ENCODE results near the gene EEIG1. TPM values are rescaled to one million over a fixed set of nuclear protein-coding genes. Genes with fewer than 3 reads are reported as not detected.

EEIG1 gene
- total RNA-seq, 1 donor from 2014 or later: 8.9 TPM

DNA sequence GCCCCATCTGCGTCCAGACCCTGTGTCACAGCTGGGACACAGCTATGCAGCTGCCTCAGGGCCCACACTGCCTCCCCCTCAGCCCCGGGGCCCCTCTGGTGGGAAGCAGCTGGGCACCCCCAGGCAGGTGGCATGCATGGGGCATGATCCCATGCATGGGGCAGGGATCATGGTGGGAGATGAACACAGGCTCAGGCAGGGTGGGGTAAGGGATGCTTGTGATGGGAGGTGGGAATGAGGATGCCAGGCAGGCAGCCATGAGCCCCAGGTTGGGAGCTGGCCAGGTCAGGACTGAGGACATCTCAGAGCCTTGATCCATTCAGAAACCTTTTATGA is 19.7 kb downstream of the EEIG1 start:
- Histone ChIP-seq H3K27me3 (ENCODE audit: control insufficient read depth in 3 of 3, insufficient read depth in 3 of 3, low read length in 3 of 3) (no peaks in the 10 kb centered on the region), H3K4me3 (ENCODE audit: low read length in 3 of 3) (no peak overlapping the region), H3K4me1 (ENCODE audit: control insufficient read depth in 3 of 3, insufficient read depth in 3 of 3, low read length in 3 of 3) (peaks cover 29 to 47% (median 29%) of the 10 kb centered on the region in 3 donors), H3K27ac (ENCODE audit: low read depth, low read length) (no peak overlapping the region), H3K36me3 (ENCODE audit: control insufficient read depth in 3 of 3, insufficient read depth in 3 of 3, low read length in 3 of 3) (no peaks in the 10 kb centered on the region), H3K9me3 (ENCODE audit: control insufficient read depth in 3 of 3, low read length in 3 of 3) (no peaks in the 10 kb centered on the region), H3K9ac (ENCODE audit: low read depth in 1 of 3, low read length in 3 of 3) (peak overlapping the region in 1 of 3 donors; percentile 43)

DNA sequence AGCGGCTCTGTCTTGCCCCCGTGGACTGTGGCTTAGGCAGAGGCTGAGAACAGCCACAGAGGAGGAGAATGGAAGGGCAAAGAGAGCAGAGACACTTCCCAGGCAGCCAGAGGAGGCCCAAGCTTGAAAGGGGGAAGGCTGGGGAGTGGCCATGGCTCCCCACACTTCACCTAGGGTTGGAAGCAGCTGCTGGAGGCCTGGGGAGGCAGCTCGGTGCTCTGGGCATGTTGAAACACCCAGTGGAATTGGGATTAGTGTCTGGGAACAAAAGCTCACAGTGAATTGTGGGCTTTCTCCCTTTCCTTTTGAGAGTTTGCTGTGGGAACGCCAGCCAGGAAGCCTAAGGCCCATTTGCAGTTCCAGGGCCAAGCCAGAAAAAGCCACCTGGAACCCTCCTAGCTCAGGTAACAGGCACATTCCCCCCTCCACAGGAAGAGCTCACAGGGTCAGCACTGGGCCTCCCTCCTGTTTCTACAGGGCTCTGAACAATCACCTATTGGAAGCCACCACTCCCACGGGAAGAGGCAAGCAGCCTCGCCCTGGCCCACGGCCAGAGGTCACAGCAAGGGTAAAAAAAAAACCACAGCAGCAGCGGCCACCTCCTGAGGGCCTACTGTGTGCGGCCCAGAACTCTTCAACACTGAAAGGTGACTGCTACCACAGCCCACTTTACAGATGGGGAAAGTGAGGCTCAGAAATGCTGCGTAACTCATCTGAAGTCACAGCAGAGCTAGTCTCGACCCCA is 20.2 kb downstream of the EEIG1 start:
- no peaks in the 10 kb centered on the region for H3K36me3 ChIP-seq (ENCODE audit: control insufficient read depth in 3 of 3, insufficient read depth in 3 of 3, low read length in 3 of 3)
- peak overlapping the region; percentile 44 for H3K27ac ChIP-seq (ENCODE audit: low read depth, low read length)
- H3K4me3 ChIP-seq (ENCODE audit: low read length in 3 of 3): no peak overlapping the region
- no peaks in the 10 kb centered on the region for H3K9me3 ChIP-seq (ENCODE audit: control insufficient read depth in 3 of 3, low read length in 3 of 3)
- peaks cover 28 to 47% (median 28%) of the 10 kb centered on the region in 3 donors for H3K4me1 ChIP-seq (ENCODE audit: control insufficient read depth in 3 of 3, insufficient read depth in 3 of 3, low read length in 3 of 3)
- H3K27me3 ChIP-seq (ENCODE audit: control insufficient read depth in 3 of 3, insufficient read depth in 3 of 3, low read length in 3 of 3): no peaks in the 10 kb centered on the region
- H3K9ac ChIP-seq (ENCODE audit: low read depth in 1 of 3, low read length in 3 of 3): peak overlapping the region in 1 of 3 donors; percentile 43

DNA sequence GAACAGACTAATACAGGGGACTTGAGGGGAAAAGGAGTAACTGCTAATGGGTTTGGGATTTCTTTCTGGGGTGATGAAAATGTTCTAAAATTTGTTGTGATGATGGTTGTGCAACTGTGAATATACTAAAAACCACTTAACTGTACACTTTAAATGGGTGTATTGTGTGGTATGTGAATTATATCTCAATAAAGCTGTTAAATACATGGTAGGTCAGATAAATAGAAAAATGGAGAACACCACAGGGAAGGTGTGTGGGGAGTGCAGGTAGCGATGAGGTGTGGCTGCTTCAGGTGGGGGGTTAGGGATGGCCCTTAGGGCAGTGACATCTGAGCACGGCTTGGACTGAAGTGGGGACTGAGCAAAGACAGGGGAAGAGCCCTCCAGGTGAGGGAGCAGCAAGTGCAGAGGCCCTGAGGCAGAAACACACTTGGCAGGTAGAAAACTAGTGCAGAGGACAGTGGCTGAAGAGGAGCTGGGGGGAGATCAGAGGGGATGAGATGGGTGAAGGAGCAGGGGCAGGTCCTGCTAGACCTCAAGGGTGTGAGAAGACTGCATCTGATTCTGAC is 20.9 kb downstream of the EEIG1 start:
- H3K27me3 ChIP-seq (ENCODE audit: control insufficient read depth in 3 of 3, insufficient read depth in 3 of 3, low read length in 3 of 3): no peaks in the 10 kb centered on the region
- peak overlapping the region in 1 of 3 donors; percentile 21 for H3K9ac ChIP-seq (ENCODE audit: low read depth in 1 of 3, low read length in 3 of 3)
- no peaks in the 10 kb centered on the region for H3K36me3 ChIP-seq (ENCODE audit: control insufficient read depth in 3 of 3, insufficient read depth in 3 of 3, low read length in 3 of 3)
- peaks cover 28 to 46% (median 28%) of the 10 kb centered on the region in 3 donors for H3K4me1 ChIP-seq (ENCODE audit: control insufficient read depth in 3 of 3, insufficient read depth in 3 of 3, low read length in 3 of 3)
- no peak overlapping the region for H3K4me3 ChIP-seq (ENCODE audit: low read length in 3 of 3)
- H3K27ac ChIP-seq (ENCODE audit: low read depth, low read length): peak overlapping the region; percentile 44
- H3K9me3 ChIP-seq (ENCODE audit: control insufficient read depth in 3 of 3, low read length in 3 of 3): no peaks in the 10 kb centered on the region

DNA sequence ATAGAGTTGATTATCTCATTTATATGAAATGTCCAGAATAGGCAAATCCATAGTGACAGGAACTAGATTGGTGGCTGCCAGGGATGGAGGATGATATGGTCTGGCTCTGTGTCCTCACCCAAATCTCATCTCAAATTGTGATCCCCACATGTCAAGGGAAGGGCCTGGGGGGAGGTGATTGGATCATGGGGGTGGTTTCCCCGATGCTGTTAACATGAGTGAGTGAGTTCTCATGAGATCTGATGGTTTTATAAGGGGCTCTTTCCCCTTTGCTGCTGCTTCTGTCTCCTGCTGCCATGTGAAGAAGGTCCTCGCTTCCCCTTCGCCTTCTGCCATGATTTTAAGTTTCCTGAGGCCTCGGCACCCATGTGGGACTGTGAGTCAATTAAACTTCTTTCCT is 21.4 kb downstream of the EEIG1 start:
- Histone ChIP-seq H3K4me1 (ENCODE audit: control insufficient read depth in 3 of 3, insufficient read depth in 3 of 3, low read length in 3 of 3) (peaks cover 34 to 49% (median 34%) of the 10 kb centered on the region in 3 donors), H3K27ac (ENCODE audit: low read depth, low read length) (no peak overlapping the region), H3K27me3 (ENCODE audit: control insufficient read depth in 3 of 3, insufficient read depth in 3 of 3, low read length in 3 of 3) (no peaks in the 10 kb centered on the region), H3K36me3 (ENCODE audit: control insufficient read depth in 3 of 3, insufficient read depth in 3 of 3, low read length in 3 of 3) (no peaks in the 10 kb centered on the region), H3K9me3 (ENCODE audit: control insufficient read depth in 3 of 3, low read length in 3 of 3) (no peaks in the 10 kb centered on the region), H3K9ac (ENCODE audit: low read depth in 1 of 3, low read length in 3 of 3) (no peak overlapping the region), H3K4me3 (ENCODE audit: low read length in 3 of 3) (no peak overlapping the region)

DNA sequence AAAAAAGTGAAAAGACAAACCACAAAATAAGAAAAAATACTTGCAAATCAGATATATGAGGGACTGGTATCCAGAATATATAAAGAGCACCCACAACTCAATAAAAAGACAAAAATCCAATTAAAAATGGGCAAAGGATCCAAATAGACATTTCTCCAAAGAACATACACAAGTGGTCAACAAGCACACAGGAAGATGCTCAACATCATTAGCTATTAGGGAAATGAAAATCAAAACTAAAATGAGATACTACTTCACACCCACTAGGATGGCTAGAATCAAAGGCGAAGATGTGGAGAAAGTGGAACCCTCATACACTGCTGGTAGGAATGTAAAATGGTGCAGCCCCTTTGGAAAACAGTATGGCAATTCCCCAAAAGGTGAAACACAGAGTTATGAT is 22.1 kb downstream of the EEIG1 start:
- Histone ChIP-seq H3K27ac (ENCODE audit: low read depth, low read length) (no peak overlapping the region), H3K9me3 (ENCODE audit: control insufficient read depth in 3 of 3, low read length in 3 of 3) (no peaks in the 10 kb centered on the region), H3K4me3 (ENCODE audit: low read length in 3 of 3) (no peak overlapping the region), H3K4me1 (ENCODE audit: control insufficient read depth in 3 of 3, insufficient read depth in 3 of 3, low read length in 3 of 3) (peaks cover 32 to 49% (median 40%) of the 10 kb centered on the region in 3 donors), H3K36me3 (ENCODE audit: control insufficient read depth in 3 of 3, insufficient read depth in 3 of 3, low read length in 3 of 3) (no peaks in the 10 kb centered on the region), H3K9ac (ENCODE audit: low read depth in 1 of 3, low read length in 3 of 3) (no peak overlapping the region), H3K27me3 (ENCODE audit: control insufficient read depth in 3 of 3, insufficient read depth in 3 of 3, low read length in 3 of 3) (no peaks in the 10 kb centered on the region)

DNA sequence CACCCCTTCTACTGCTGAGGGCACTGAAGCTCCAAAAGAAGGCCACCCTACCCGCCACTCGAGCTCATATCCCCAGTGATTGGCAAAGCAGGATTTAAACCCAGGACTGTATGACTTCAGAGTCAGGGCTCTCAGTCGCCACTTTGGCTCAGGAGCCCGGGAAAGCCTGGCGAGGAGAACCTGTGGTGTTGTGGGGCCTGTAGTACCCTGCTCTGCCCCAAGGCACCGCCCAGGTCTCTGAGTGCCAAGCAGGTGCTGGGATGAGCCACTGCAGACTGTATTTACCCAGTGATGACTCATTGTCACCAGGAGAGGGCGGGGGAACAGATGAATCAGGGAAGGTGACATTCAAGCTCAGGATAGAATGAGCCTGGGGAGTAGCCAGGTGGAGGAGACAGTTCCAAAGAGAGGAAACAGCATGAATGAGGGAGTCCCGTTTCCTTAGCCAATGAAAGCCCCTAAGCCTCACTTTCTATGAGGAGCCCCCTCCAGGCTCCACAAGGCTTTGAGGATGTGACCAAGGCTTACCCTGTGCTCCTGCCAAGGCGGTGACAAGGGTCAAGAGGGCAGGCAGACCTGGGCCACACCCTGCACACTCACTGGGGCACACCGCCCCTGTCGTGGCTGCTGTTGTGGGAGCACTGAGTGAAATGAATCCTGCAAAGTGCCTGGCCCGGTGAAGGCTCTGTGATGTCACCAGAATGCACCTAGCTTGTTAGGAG is 25.3 kb downstream of the EEIG1 start:
- H3K4me1 ChIP-seq (ENCODE audit: control insufficient read depth in 3 of 3, insufficient read depth in 3 of 3, low read length in 3 of 3): peaks cover 31 to 46% (median 35%) of the 10 kb centered on the region in 3 donors

DNA sequence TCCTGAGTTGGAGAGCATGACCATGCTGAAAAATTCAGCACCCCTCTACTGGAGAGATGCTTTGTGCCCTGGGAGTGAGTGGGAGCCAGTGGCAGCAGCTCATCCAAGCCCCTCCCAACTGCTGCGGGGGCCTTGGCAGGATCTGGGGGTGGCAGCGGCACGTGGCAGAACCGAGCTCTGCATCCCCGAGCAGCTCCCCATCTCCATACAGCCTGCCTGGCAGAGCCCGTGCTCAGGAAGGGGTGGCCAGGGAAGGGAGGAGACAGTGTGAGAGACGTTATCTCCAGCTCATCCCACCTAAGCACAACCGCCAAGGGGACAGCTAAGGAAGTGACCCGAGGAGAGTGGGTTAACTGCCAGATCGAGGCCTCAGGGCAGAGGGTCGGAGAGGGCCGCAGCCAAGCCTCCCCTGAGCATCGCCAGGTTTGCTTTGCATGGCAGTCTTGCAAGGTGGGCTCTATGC is 25.9 kb downstream of the EEIG1 start:
- Histone ChIP-seq H3K4me3 (ENCODE audit: low read length in 3 of 3) (peak overlapping the region in 2 of 3 donors; percentile 41 to 56), H3K27me3 (ENCODE audit: control insufficient read depth in 3 of 3, insufficient read depth in 3 of 3, low read length in 3 of 3) (no peaks in the 10 kb centered on the region), H3K4me1 (ENCODE audit: control insufficient read depth in 3 of 3, insufficient read depth in 3 of 3, low read length in 3 of 3) (peaks cover 29 to 46% (median 37%) of the 10 kb centered on the region in 3 donors), H3K36me3 (ENCODE audit: control insufficient read depth in 3 of 3, insufficient read depth in 3 of 3, low read length in 3 of 3) (no peaks in the 10 kb centered on the region), H3K27ac (ENCODE audit: low read depth, low read length) (peak overlapping the region; percentile 89), H3K9ac (ENCODE audit: low read depth in 1 of 3, low read length in 3 of 3) (peak overlapping the region; percentile 12 to 82 (median 57)), H3K9me3 (ENCODE audit: control insufficient read depth in 3 of 3, low read length in 3 of 3) (no peaks in the 10 kb centered on the region)

More for the DNA sequence above, 25.3 kb downstream of the EEIG1 start:
- Histone ChIP-seq H3K27me3 (ENCODE audit: control insufficient read depth in 3 of 3, insufficient read depth in 3 of 3, low read length in 3 of 3) (no peaks in the 10 kb centered on the region), H3K36me3 (ENCODE audit: control insufficient read depth in 3 of 3, insufficient read depth in 3 of 3, low read length in 3 of 3) (no peaks in the 10 kb centered on the region), H3K9ac (ENCODE audit: low read depth in 1 of 3, low read length in 3 of 3) (peak overlapping the region; percentile 12 to 82 (median 57)), H3K9me3 (ENCODE audit: control insufficient read depth in 3 of 3, low read length in 3 of 3) (no peaks in the 10 kb centered on the region), H3K27ac (ENCODE audit: low read depth, low read length) (peak overlapping the region; percentile 89), H3K4me3 (ENCODE audit: low read length in 3 of 3) (peak overlapping the region in 2 of 3 donors; percentile 41 to 56)

DNA sequence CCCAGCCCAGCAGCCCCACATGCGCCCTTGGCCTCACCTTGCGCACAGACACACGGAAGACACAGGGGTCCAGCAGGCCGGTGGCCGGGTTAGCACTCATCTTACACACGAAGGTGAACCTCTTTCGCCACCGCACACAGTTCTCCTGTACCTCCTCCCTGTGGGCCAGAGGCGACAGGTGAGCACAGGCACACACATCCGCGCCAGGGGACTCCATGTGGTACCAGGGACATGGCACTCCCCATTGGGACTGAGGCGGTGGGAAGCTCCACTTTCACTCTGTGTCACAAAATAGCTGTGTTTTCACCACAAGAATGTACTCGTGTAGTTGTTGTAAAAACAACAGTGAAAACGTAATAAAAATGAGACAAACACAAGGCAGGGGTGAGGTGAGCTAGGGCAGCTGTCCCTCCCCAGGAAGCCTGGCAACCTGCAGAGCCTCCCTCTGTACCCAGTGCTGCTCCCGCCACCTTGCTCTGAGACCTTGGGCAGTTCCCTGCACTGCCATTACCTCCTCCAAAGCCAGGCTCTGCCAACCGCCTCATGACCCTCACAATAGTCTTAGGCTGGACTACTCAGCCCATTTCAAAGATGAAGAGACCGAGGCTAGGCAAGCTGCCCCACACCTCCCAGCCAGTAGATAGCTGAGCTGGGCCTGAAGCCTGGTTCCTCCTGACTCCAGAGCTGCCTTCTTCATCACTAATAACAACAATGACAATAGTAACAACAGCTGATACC is 26.9 kb downstream of the EEIG1 start:
- no peaks in the 10 kb centered on the region for H3K9me3 ChIP-seq (ENCODE audit: control insufficient read depth in 3 of 3, low read length in 3 of 3)
- H3K4me3 ChIP-seq (ENCODE audit: low read length in 3 of 3): no peak overlapping the region
- H3K27ac ChIP-seq (ENCODE audit: low read depth, low read length): peak overlapping the region; percentile 89
- peaks cover 29 to 52% (median 43%) of the 10 kb centered on the region in 3 donors for H3K4me1 ChIP-seq (ENCODE audit: control insufficient read depth in 3 of 3, insufficient read depth in 3 of 3, low read length in 3 of 3)
- no peaks in the 10 kb centered on the region for H3K36me3 ChIP-seq (ENCODE audit: control insufficient read depth in 3 of 3, insufficient read depth in 3 of 3, low read length in 3 of 3)
- H3K27me3 ChIP-seq (ENCODE audit: control insufficient read depth in 3 of 3, insufficient read depth in 3 of 3, low read length in 3 of 3): no peaks in the 10 kb centered on the region
- peak overlapping the region in 1 of 3 donors; percentile 45 for H3K9ac ChIP-seq (ENCODE audit: low read depth in 1 of 3, low read length in 3 of 3)

DNA sequence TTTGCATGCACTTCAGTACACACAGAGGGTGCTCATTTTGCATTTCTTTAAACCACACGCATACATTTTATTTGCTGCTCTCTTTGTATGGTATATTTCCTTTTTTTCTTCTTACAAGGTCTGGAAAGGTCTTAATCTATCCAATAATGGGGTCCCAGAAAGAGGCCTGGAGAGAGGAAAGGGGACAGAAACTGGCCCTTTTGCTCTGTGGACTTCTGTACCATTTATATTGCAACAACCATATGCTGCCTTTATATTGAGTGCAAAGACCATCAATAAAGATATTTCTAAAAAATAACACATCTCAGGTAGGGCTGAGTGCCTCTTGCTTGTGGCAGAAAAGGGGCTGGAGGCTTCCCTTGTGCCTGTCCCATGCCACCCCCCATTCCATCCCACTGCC is 27.6 kb downstream of the EEIG1 start:
- peaks cover 29 to 52% (median 43%) of the 10 kb centered on the region in 3 donors for H3K4me1 ChIP-seq (ENCODE audit: control insufficient read depth in 3 of 3, insufficient read depth in 3 of 3, low read length in 3 of 3)
- H3K9me3 ChIP-seq (ENCODE audit: control insufficient read depth in 3 of 3, low read length in 3 of 3): no peaks in the 10 kb centered on the region
- H3K4me3 ChIP-seq (ENCODE audit: low read length in 3 of 3): no peak overlapping the region
- H3K27ac ChIP-seq (ENCODE audit: low read depth, low read length): no peak overlapping the region
- no peaks in the 10 kb centered on the region for H3K27me3 ChIP-seq (ENCODE audit: control insufficient read depth in 3 of 3, insufficient read depth in 3 of 3, low read length in 3 of 3)
- H3K9ac ChIP-seq (ENCODE audit: low read depth in 1 of 3, low read length in 3 of 3): peak overlapping the region in 1 of 3 donors; percentile 45
- peaks cover 0 to 2% (median 0%) of the 10 kb centered on the region in 3 donors for H3K36me3 ChIP-seq (ENCODE audit: control insufficient read depth in 3 of 3, insufficient read depth in 3 of 3, low read length in 3 of 3)
